Rectal smooth muscle tissue (tissue), 1 donor: ENCODE results near the gene TMEM108.

Source experiments
- H3K27ac ChIP-seq: one replicate; pipeline ENCODE4 v1.7.0; 2013; ENCODE audit warnings: low read depth, low read length, inconsistent platforms
- H3K27me3 ChIP-seq: one replicate; pipeline ENCODE4 v1.7.0; 2013; ENCODE audit warnings: low read length; ENCODE audit not compliant: control insufficient read depth, insufficient read depth
- H3K36me3 ChIP-seq: one replicate; pipeline ENCODE4 v1.7.0; 2013; ENCODE audit warnings: low read length; ENCODE audit not compliant: control insufficient read depth, insufficient read depth
- H3K4me1 ChIP-seq: one replicate; pipeline ENCODE4 v1.7.0; 2013; ENCODE audit warnings: low read length; ENCODE audit not compliant: control insufficient read depth, insufficient read depth
- H3K4me3 ChIP-seq: one replicate; pipeline ENCODE4 v1.7.0; 2013; ENCODE audit warnings: low read length
- H3K9ac ChIP-seq: one replicate; pipeline ENCODE4 v1.7.0; 2013; ENCODE audit warnings: low read length

Gene TMEM108

GRCh38 chr3:133159498-133160475 is 121.6 kb downstream of the TMEM108 start:
- Histone ChIP-seq H3K36me3 (no peaks in the 10 kb centered on the region), H3K27ac (no peak overlapping the region), H3K4me1 (no peaks in the 10 kb centered on the region), H3K4me3 (no peak overlapping the region), H3K9ac (no peak overlapping the region), H3K27me3 (no peaks in the 10 kb centered on the region)

- H3K4me1 ChIP-seq, result no peaks in the 10 kb centered on the region
- no peak overlapping the region for H3K4me3 ChIP-seq
- H3K9ac ChIP-seq, result no peak overlapping the region
- H3K27me3 ChIP-seq, result no peaks in the 10 kb centered on the region
- no peak overlapping the region for H3K27ac ChIP-seq
- H3K36me3 ChIP-seq, result no peaks in the 10 kb centered on the region
Measured at GRCh38 chr3:133161656-133162055, 123.5 kb downstream of the TMEM108 start.

- Histone ChIP-seq H3K9ac (no peak overlapping the region), H3K4me1 (no peaks in the 10 kb centered on the region), H3K27ac (no peak overlapping the region), H3K27me3 (no peaks in the 10 kb centered on the region), H3K4me3 (no peak overlapping the region), H3K36me3 (no peaks in the 10 kb centered on the region)
Measured at GRCh38 chr3:133162265-133162664, 124.1 kb downstream of the TMEM108 start.

GRCh38 chr3:133162670-133163305 is 124.6 kb downstream of the TMEM108 start:
- Histone ChIP-seq H3K36me3 (no peaks in the 10 kb centered on the region), H3K4me3 (no peak overlapping the region), H3K9ac (no peak overlapping the region), H3K4me1 (no peaks in the 10 kb centered on the region), H3K27me3 (no peaks in the 10 kb centered on the region), H3K27ac (no peak overlapping the region)

- Histone ChIP-seq H3K4me3 (no peak overlapping the region), H3K36me3 (no peaks in the 10 kb centered on the region), H3K27me3 (no peaks in the 10 kb centered on the region), H3K9ac (no peak overlapping the region), H3K27ac (no peak overlapping the region), H3K4me1 (no peaks in the 10 kb centered on the region)
Measured at GRCh38 chr3:133167340-133168024, 129.3 kb downstream of the TMEM108 start.

- Histone ChIP-seq H3K9ac (no peak overlapping the region), H3K4me1 (no peaks in the 10 kb centered on the region), H3K27me3 (no peaks in the 10 kb centered on the region), H3K36me3 (no peaks in the 10 kb centered on the region), H3K4me3 (no peak overlapping the region), H3K27ac (no peak overlapping the region)
Measured at GRCh38 chr3:133168025-133168401, 129.8 kb downstream of the TMEM108 start.

- H3K4me3 ChIP-seq, result no peak overlapping the region
- no peaks in the 10 kb centered on the region for H3K36me3 ChIP-seq
- H3K4me1 ChIP-seq, result no peaks in the 10 kb centered on the region
- no peaks in the 10 kb centered on the region for H3K27me3 ChIP-seq
- no peak overlapping the region for H3K27ac ChIP-seq
- H3K9ac ChIP-seq, result no peak overlapping the region
Measured at GRCh38 chr3:133169331-133170068, 131.3 kb downstream of the TMEM108 start.

- no peaks in the 10 kb centered on the region for H3K4me1 ChIP-seq
- H3K4me3 ChIP-seq, result no peak overlapping the region
- no peak overlapping the region for H3K9ac ChIP-seq
- no peaks in the 10 kb centered on the region for H3K27me3 ChIP-seq
- no peak overlapping the region for H3K27ac ChIP-seq
- H3K36me3 ChIP-seq, result no peaks in the 10 kb centered on the region
Measured at GRCh38 chr3:133171831-133172230, 133.6 kb downstream of the TMEM108 start.

- no peak overlapping the region for H3K4me3 ChIP-seq
- H3K4me1 ChIP-seq, result no peaks in the 10 kb centered on the region
- H3K36me3 ChIP-seq, result no peaks in the 10 kb centered on the region
- no peak overlapping the region for H3K27ac ChIP-seq
- no peak overlapping the region for H3K9ac ChIP-seq
- H3K27me3 ChIP-seq, result no peaks in the 10 kb centered on the region
Measured at GRCh38 chr3:133181392-133182150, 143.4 kb downstream of the TMEM108 start.

- Histone ChIP-seq H3K4me1 (no peaks in the 10 kb centered on the region), H3K36me3 (no peaks in the 10 kb centered on the region), H3K9ac (no peak overlapping the region), H3K4me3 (no peak overlapping the region), H3K27me3 (no peaks in the 10 kb centered on the region), H3K27ac (no peak overlapping the region)
Measured at GRCh38 chr3:133187870-133188379, 149.7 kb downstream of the TMEM108 start.

- H3K4me3 ChIP-seq, result no peak overlapping the region
- no peak overlapping the region for H3K9ac ChIP-seq
- H3K4me1 ChIP-seq, result no peaks in the 10 kb centered on the region
- no peaks in the 10 kb centered on the region for H3K36me3 ChIP-seq
- H3K27me3 ChIP-seq, result no peaks in the 10 kb centered on the region
- H3K27ac ChIP-seq, result no peak overlapping the region
Measured at GRCh38 chr3:133188996-133189395, 150.8 kb downstream of the TMEM108 start.
